HUES48 (cell line): ENCODE measurements around the gene PLEKHA8.

Experiments used
- H3K27ac ChIP-seq: one replicate; pipeline ENCODE4 v1.7.0; 2013; ENCODE audit warnings: low read depth, low read length, inconsistent platforms
- H3K27me3 ChIP-seq: 2 replicates; pipeline ENCODE4 v1.6.1; 2013; ENCODE audit warnings: mild to moderate bottlenecking, low read length; ENCODE audit not compliant: control insufficient read depth, insufficient read depth
- H3K36me3 ChIP-seq: 2 replicates; pipeline ENCODE4 v1.6.1; 2013; ENCODE audit warnings: low read length; ENCODE audit not compliant: control insufficient read depth, insufficient read depth
- H3K4me1 ChIP-seq: 2 replicates; pipeline ENCODE4 v1.6.1; 2013; ENCODE audit warnings: mild to moderate bottlenecking, low read length; ENCODE audit not compliant: control insufficient read depth, insufficient read depth
- H3K4me3 ChIP-seq: 2 replicates; pipeline ENCODE4 v1.5.1; 2013; ENCODE audit warnings: mild to moderate bottlenecking, low read depth, low read length
- H3K9ac ChIP-seq: 2 replicates; pipeline ENCODE4 v1.6.1; 2013; ENCODE audit warnings: mild to moderate bottlenecking, low read depth, low read length, moderate library complexity
- H3K9me3 ChIP-seq: 2 replicates; pipeline ENCODE4 v1.6.1; 2013; ENCODE audit warnings: low read length; ENCODE audit not compliant: control insufficient read depth, insufficient read depth

The PLEKHA8 gene, protein sequence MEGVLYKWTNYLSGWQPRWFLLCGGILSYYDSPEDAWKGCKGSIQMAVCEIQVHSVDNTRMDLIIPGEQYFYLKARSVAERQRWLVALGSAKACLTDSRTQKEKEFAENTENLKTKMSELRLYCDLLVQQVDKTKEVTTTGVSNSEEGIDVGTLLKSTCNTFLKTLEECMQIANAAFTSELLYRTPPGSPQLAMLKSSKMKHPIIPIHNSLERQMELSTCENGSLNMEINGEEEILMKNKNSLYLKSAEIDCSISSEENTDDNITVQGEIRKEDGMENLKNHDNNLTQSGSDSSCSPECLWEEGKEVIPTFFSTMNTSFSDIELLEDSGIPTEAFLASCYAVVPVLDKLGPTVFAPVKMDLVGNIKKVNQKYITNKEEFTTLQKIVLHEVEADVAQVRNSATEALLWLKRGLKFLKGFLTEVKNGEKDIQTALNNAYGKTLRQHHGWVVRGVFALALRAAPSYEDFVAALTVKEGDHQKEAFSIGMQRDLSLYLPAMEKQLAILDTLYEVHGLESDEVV

DNA sequence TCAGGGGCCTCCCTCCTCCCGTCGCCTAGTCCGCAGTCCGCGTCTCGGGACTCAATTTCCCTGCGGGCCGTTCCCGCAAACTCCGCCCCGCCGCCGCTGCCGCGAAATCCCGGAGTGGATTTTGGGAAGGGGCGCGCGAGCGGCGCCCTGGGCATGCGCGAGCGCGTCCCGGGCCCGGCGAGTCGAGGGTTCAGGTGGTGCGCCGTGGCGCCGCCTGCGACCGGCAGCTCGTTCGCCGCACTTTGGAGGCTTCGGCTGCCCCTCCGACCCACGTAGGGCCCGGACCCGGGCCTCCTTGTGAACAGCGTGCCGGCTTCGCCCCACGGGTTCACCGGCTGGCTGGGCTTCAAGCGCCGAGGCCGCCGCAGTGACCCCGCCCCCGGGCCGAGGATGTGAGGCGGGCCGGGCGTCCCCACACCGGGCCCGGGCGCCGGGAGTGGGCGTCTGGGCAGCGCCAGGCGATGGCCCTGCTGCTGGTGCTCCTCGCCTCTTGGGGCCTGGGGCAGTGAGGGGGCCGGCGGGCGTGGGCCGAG is at the start of gene PLEKHA8:
Gene PLEKHA8, plus strand, starts transcription at position 197 of the 533 bp plus-strand sequence. CDS start 351 bp downstream, outside the sequence.
- H3K4me3 ChIP-seq = peak within 1 kb of the TSS; percentile 79
- H3K9ac ChIP-seq = peak within 1 kb of the TSS; percentile 63
- no peaks in the 10 kb centered on the region for H3K9me3 ChIP-seq
- peaks cover 41% of the 10 kb centered on the region for H3K4me1 ChIP-seq
- no peaks in the 10 kb centered on the region for H3K27me3 ChIP-seq
- H3K27ac ChIP-seq = peak within 1 kb of the TSS; percentile 90
- peaks cover 6% of the 10 kb centered on the region; the same call in 1 of the 2 replicates for H3K36me3 ChIP-seq

DNA sequence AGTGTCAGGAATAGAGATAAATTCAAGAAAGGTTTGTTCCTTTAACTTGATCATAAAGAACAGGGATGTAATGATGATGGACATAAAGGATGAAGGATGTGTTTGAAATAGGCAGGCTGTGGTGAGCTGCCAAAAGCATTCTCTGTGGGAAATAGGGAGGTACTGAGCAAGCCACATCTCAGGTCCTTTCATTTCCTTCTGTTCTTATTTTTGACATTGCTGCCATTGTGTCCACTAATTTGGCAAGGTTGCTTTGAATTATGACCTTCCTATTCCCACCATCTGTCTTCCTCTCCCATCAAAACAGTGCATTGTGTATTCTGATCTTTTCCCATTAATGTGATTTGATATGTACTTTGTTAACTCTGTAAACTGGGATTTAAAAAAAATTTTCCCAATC is 48.1 kb upstream of the PLEKHA8 start:
- Histone ChIP-seq H3K36me3 (no peaks in the 10 kb centered on the region; the same call in 1 of the 2 replicates), H3K9ac (no peak overlapping the region), H3K4me1 (0 out of 2 replicates have a peak, but pooled peaks cover 6% of the 10 kb centered on the region), H3K27me3 (no peaks in the 10 kb centered on the region), H3K9me3 (no peaks in the 10 kb centered on the region), H3K4me3 (no peak overlapping the region), H3K27ac (no peak overlapping the region)

DNA sequence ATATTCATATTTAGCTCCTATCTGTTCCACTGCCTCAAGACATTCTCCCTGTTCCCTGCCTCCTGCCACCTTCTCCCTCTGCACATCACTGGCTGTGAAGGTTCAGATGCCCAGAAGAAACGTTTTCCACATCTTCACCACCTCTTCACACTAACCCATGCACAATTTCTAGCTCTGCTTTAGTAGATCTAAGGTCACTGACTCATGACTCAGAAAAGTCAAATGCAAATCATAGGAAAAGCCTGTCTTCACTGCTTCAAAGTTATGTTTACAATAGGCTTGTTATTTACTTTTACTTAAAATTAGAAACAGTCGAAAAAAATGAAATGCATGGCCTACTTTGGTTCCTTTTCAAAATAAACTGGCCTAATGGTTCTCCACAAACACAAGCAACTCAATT is 41.1 kb upstream of the PLEKHA8 start:
- Histone ChIP-seq H3K4me3 (peak overlapping the region; percentile 97; the same call in 1 of the 2 replicates), H3K4me1 (peaks cover 11% of the 10 kb centered on the region), H3K27ac (peak overlapping the region; percentile 93), H3K27me3 (no peaks in the 10 kb centered on the region), H3K9me3 (no peaks in the 10 kb centered on the region), H3K36me3 (no peaks in the 10 kb centered on the region; the same call in 1 of the 2 replicates), H3K9ac (no peak overlapping the region)

DNA sequence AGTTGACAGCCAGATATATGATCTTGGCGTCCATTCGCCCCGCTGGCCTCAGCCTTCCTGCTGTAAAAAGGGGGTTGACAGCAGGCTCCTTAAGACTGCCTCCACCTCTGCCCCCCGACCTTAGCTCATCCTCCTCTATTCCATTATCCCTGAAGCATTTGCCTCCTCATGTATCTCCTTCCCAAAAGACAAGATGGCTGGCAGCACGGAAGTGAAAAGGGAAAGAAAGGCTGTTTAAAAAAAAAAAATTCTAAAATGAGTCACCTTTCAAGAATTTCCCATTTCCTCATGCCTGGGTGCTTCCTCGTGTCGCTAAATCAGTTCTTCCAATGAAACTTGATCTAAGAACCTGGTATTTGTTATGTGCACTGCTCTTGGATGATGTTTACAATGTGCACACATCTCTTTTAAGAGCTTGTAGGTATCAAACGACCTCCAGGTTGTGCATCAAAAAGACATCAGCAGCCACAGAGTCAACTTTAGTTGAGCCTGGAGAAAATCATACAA is 40.3 kb upstream of the PLEKHA8 start:
- peak overlapping the region; percentile 97 for H3K4me3 ChIP-seq
- H3K27ac ChIP-seq = peak overlapping the region; percentile 93
- no peaks in the 10 kb centered on the region for H3K9me3 ChIP-seq
- no peaks in the 10 kb centered on the region; the same call in 1 of the 2 replicates for H3K36me3 ChIP-seq
- H3K27me3 ChIP-seq = no peaks in the 10 kb centered on the region
- H3K4me1 ChIP-seq = peaks cover 11% of the 10 kb centered on the region
- H3K9ac ChIP-seq = peak overlapping the region; percentile 71

DNA sequence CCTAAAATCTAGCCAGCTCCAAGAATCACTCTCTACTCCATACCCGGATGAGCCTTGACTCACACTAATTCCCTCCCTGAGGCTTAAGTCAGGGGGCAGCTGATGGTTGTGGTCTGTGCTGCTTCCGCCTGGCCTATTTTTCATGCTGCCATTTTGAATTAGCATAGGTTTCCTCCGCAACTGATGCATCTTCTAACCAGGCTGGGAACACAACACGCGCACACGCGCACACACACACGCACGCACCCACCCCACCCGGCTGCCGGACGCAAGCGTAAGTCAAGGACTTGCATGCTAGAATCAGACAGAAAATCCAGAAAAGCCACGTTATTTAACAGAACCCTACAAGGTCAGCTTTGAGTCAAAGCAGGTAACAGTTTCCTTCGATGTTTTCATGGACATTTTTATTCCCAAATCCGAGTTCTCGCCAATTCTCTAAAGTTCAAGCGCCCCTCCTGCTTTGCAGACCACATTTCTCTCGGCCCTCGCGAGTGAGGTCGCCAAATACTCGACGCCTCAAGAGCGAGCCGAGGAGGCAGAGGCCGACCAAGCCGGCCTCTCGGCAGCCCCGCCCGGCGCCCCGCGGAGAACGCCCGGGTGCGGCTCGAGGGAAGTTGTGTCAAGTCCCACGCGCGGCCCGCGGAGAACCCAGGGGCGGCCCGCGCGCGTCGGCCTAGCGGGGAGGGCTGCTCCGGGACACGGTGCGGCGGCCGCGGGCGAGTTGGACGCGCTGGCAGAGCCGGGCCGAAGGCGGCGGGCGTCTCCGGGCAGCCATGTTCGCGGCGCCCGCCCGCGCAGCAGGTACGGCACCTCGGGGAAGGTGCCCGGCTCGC is 39.6 kb upstream of the PLEKHA8 start:
- Histone ChIP-seq H3K27ac (peak overlapping the region; percentile 93), H3K27me3 (no peaks in the 10 kb centered on the region), H3K9ac (peak overlapping the region; percentile 71), H3K4me1 (peaks cover 11% of the 10 kb centered on the region), H3K4me3 (peak overlapping the region; percentile 97), H3K9me3 (no peaks in the 10 kb centered on the region), H3K36me3 (no peaks in the 10 kb centered on the region; the same call in 1 of the 2 replicates)

DNA sequence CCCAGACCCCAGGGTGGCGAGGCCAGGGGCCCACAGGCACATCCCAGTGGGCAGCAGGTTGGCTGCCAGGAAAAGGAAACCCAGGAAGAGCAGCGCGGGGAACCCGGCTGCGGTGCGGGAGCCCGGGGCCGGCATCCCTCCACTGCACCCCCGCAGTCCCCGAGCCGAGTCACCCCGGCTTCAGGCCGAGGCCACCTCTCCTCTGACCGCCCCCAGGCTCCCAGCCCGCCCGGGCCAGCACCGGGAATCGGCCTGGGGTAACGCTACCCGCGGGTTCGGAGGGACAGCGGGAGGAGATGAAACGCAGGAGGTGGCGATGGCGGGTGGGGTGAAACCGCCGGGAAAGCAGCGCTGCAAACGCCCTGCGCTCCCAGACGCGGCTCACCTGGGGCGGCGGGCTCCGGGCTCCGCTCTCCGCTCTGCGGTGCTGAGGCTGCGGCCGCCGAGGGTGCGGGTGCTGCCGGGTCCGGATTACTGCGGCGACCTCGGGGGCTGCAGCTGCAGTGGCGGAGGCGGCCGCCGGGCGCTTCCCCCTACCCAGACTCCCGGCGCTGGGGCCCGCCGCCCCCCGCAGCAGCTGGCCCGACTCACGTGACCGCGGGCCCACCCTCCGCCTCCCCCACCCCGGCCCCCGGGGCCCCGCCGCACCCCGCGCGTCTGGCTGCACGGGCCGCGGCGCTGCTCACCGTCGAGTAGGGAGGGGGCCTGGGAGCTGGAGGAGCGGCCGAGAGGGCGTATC is 38.8 kb upstream of the PLEKHA8 start, which contains the start of gene SCRN1:
Gene SCRN1, minus strand, starts transcription at position 545 of the 739 bp plus-strand sequence. CDS start 20,734 bp downstream, outside the sequence.
- Histone ChIP-seq H3K27ac (peak within 1 kb of the TSS; percentile 93), H3K4me1 (peaks cover 11% of the 10 kb centered on the region), H3K36me3 (no peaks in the 10 kb centered on the region), H3K9ac (peak within 1 kb of the TSS; percentile 71), H3K4me3 (peak within 1 kb of the TSS; percentile 97), H3K27me3 (no peaks in the 10 kb centered on the region), H3K9me3 (peaks cover 3% of the 10 kb centered on the region; the same call in 1 of the 2 replicates)

DNA sequence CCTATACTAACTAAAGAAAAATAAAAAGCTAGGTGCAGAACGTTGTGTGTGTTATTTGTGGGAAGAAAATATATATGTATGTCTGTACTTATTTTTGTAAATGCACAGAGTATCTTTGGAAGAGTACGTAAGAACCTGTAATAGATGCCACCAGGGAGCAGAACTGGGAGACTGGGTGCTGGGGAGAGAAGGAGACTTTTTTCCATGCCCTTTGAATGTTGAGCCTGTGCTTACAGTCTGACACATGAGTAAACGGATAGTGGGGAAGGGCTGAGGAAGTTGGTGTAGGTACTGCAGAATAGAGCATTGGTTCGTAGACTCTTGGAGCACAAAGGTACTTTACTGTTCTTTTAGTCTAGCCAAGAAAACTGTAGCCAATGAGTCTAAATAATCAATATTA is 37.3 kb upstream of the PLEKHA8 start:
- no peaks in the 10 kb centered on the region for H3K27me3 ChIP-seq
- peaks cover 5% of the 10 kb centered on the region; the same call in 1 of the 2 replicates for H3K9me3 ChIP-seq

DNA sequence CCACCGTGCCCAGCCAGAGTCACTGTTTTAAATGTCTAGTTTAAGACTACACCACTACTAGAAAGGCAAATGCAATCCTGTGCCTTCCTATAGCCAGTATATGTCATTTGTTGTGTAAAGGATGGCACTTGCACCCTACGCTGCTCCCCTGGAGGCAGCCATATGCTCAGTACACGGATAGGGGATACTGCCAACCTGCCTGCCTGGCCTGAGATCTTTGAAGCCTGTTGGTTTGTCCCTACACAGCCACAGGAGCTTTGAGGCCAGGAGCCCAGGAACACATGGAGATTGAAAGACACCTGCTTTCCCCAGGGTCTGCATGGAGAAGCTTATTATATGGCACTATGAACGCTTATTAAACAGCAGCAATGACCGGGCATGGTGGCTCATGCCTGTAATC is 36.3 kb upstream of the PLEKHA8 start:
- no peak overlapping the region for H3K4me3 ChIP-seq
- H3K27ac ChIP-seq = no peak overlapping the region
- H3K4me1 ChIP-seq = peaks cover 11% of the 10 kb centered on the region
- H3K36me3 ChIP-seq = no peaks in the 10 kb centered on the region
- H3K27me3 ChIP-seq = no peaks in the 10 kb centered on the region
- peaks cover 10% of the 10 kb centered on the region for H3K9me3 ChIP-seq
- no peak overlapping the region for H3K9ac ChIP-seq

More for the DNA sequence above, 37.3 kb upstream of the PLEKHA8 start:
- Histone ChIP-seq H3K4me1 (peaks cover 11% of the 10 kb centered on the region), H3K36me3 (no peaks in the 10 kb centered on the region), H3K4me3 (no peak overlapping the region), H3K9ac (no peak overlapping the region), H3K27ac (no peak overlapping the region)

DNA sequence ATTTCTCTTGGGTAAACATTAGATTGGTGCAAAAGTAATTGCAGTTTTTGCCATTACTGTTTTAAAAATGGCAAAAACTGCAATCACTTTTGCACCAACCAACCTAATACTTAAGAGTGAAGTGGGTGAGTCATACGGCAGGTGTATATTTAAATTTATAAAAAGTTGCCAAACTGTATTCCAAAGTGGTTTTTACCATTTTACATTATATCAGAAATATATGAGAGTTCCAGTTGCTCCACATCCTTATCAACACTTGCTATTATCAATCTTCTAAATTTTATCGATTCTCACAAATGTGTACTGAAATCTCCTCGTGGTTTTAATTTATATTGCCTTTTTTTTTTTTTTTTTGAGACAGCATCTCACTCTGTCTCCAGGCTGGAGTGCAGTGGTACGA is 35.1 kb upstream of the PLEKHA8 start:
- H3K27ac ChIP-seq = no peak overlapping the region
- H3K4me3 ChIP-seq = no peak overlapping the region
- H3K36me3 ChIP-seq = no peaks in the 10 kb centered on the region
- no peak overlapping the region for H3K9ac ChIP-seq
- peaks cover 10% of the 10 kb centered on the region for H3K9me3 ChIP-seq
- H3K27me3 ChIP-seq = no peaks in the 10 kb centered on the region
- H3K4me1 ChIP-seq = peaks cover 2% of the 10 kb centered on the region; the same call in 1 of the 2 replicates

DNA sequence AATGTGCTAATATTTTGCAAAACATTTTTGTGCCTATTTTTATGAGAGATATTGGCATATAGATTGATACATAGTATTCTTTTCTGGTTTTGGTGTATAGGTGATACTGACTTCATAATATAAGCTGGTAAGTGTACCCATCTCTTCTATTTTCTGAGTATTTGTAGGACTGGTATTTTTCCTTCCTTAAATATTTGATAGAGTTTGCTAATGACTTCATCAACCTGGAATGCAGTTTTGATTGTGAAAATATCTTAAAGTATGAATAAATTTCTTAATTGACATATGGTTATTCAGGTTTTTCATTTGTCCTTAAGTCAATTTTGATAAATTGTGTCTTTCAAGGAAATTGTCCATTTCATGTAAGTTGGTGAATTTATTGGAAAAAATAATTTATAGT is 32.6 kb upstream of the PLEKHA8 start:
- no peaks in the 10 kb centered on the region for H3K4me1 ChIP-seq
- no peak overlapping the region for H3K4me3 ChIP-seq
- H3K9me3 ChIP-seq = peaks cover 10% of the 10 kb centered on the region
- no peak overlapping the region for H3K27ac ChIP-seq
- no peaks in the 10 kb centered on the region for H3K27me3 ChIP-seq
- H3K36me3 ChIP-seq = no peaks in the 10 kb centered on the region
- H3K9ac ChIP-seq = no peak overlapping the region
